Stimulated activated effector memory CD8-positive, alpha-beta T cell treated with anti-CD3 and anti-CD28 coated beads, Interleukin-12 subunit alpha, Interleukin-12 subunit beta, amount 100 ng/mL, for 72 hours (primary cell): Measurements from ENCODE around the gene LINC01488.

Source experiments
- ATAC-seq: fragments of 150-1000 bp; cut with Tn5 transposase; 2 replicates; pipeline ENCODE4 v1.10.0; 2021
- DNase-seq, 2 donors: peaks; one replicate each; pipeline ENCODE4 v3.0.0; 2021 to 2022; ENCODE audit warnings: low spot score in 2 of 2
- H3K27ac Mint-ChIP-seq: one replicate; pipeline ENCODE4 v1.8.0; 2022; ENCODE audit warnings: mild to moderate bottlenecking, mixed read lengths
- H3K36me3 Mint-ChIP-seq: one replicate; pipeline ENCODE4 v1.8.0; 2022; ENCODE audit warnings: mild to moderate bottlenecking, mixed read lengths
- H3K4me1 Mint-ChIP-seq: one replicate; pipeline ENCODE4 v1.8.0; 2022; ENCODE audit warnings: mixed read lengths
- H3K4me3 Mint-ChIP-seq: one replicate; pipeline ENCODE4 v1.8.0; 2022; ENCODE audit warnings: mild to moderate bottlenecking, mixed read lengths
- H3K9me3 Mint-ChIP-seq: one replicate; pipeline ENCODE4 v1.8.0; 2022; ENCODE audit warnings: mixed read lengths

The LINC01488 gene

DNA sequence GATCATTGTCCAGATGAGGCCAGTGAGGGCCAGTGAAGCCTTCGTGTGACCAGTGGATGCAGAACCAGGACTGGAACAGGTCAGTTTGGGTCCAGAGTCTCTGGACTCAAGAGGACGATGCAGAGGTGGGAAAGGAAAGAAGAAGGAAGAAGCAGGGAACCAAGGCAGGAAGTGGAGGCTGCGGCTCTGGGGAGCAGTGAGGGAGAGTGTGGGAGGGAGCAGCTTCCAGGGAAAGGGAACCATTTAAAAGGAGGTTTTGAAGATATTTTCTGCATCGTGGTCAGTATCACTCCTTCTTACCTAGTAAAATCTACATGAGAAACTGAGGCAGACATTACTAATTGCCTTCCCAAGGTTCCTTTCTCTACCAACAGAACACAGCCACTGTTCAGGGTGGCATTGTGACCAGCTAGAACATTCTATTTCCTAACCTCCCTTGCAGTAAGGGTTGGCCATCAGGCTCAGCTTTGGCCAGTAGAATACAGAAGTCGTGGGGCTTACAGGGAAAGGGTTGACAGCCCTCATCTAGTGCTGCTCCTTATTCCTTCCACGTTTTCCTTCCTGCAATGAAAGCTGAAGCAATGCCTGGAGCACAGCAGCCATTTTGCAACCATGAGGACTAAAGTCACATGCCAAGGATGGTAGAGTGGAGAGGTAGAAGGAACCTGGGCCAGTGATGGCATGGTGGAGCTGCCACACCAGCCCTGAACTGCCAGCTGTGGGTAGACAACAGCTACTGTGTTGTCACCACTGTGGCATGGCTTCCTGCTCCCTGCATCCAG lies 29.1 kb upstream of the LINC01488 start:
- DNase-seq: no peak
- H3K36me3 Mint-ChIP-seq: no peaks in the 10 kb centered on the region
- H3K4me3 Mint-ChIP-seq: no peak overlapping the region
- no peaks in the 10 kb centered on the region for H3K4me1 Mint-ChIP-seq
- ATAC-seq: no peak
- H3K27ac Mint-ChIP-seq: no peak overlapping the region
- H3K9me3 Mint-ChIP-seq: peaks cover 6% of the 10 kb centered on the region

DNA sequence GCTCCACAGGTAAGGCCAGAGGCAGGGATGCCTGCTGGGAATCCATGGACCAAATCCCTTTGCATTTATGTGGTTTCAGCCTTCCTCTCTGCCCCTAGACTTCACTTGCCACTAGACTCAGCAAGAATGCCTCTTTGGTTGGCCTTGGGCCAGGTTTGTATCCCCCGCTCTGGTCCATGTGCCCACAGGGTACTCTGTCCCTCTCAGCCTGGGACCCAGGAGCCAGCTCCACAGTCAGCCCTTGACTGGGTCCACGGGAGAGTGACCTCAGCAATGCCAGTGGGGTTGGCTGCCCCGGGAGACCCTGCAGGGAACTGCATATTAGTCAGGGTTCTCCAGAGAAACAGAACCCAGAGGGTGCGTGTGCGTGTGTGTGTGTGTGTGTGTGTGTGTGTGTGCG lies 28.3 kb upstream of the LINC01488 start:
- Mint-ChIP-seq H3K4me3 (no peak overlapping the region), H3K36me3 (no peaks in the 10 kb centered on the region), H3K4me1 (no peaks in the 10 kb centered on the region), H3K9me3 (peaks cover 12% of the 10 kb centered on the region), H3K27ac (no peak overlapping the region)
- no peak for DNase-seq
- ATAC-seq: no peak

GRCh38 chr11:69454018-69454417 lies 27.4 kb upstream of the LINC01488 start:
- no peak for ATAC-seq
- no peak for DNase-seq
- Mint-ChIP-seq H3K27ac (no peak overlapping the region), H3K4me1 (no peaks in the 10 kb centered on the region), H3K4me3 (no peak overlapping the region), H3K9me3 (peaks cover 13% of the 10 kb centered on the region), H3K36me3 (no peaks in the 10 kb centered on the region)

DNA sequence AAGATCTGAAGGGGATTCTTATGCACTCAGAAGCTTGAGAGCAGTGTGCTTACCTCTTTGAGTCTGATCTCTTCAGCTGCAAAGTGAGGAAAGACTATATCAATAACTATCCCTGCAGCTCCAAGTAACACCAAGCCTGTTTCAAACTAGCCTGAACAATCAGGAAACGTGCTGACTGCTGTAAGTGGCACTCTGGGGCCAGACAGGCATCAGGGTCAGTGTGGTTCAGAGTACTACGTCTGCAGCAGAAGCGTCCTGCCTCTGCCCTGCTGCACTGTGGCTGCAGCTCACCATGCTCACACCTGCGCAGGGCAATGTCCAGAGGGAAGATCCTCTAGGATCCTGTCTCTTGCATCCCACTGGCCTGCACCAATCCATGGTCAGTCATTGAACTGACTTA lies 25.5 kb upstream of the LINC01488 start:
- H3K4me3 Mint-ChIP-seq: no peak overlapping the region
- peaks cover 15% of the 10 kb centered on the region for H3K9me3 Mint-ChIP-seq
- DNase-seq (no peak), ATAC-seq (no peak)
- H3K4me1 Mint-ChIP-seq: no peaks in the 10 kb centered on the region
- no peaks in the 10 kb centered on the region for H3K36me3 Mint-ChIP-seq
- H3K27ac Mint-ChIP-seq: no peak overlapping the region

DNA sequence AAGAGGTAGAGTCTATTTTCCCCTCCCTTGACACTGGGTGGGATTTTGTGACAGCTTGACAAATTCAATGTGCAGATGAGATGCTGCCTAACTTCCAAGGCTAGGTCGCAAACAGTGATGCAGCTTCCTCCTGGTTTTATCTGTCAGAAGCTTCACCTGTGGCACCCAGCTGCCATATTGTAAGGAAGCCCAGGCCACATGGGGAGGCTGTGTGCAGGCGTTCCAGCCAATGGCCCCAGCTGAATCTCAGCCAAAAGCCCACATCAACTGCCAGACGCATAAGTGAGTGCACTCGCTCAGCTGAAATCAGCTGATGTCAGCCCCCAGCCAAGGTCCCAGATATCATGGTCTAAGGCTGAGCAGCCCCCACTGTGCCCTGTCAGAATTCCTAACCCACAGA lies 24.8 kb upstream of the LINC01488 start:
- ATAC-seq (no peak), DNase-seq (no peak)
- Mint-ChIP-seq H3K4me3 (no peak overlapping the region), H3K36me3 (no peaks in the 10 kb centered on the region), H3K9me3 (peaks cover 18% of the 10 kb centered on the region), H3K4me1 (no peaks in the 10 kb centered on the region), H3K27ac (no peak overlapping the region)

GRCh38 chr11:69459848-69460539 lies 21.5 kb upstream of the LINC01488 start:
- Mint-ChIP-seq H3K9me3 (peaks cover 18% of the 10 kb centered on the region), H3K36me3 (no peaks in the 10 kb centered on the region), H3K4me3 (no peak overlapping the region), H3K4me1 (no peaks in the 10 kb centered on the region), H3K27ac (no peak overlapping the region)
- DNase-seq (no peak), ATAC-seq (no peak)

- no peaks in the 10 kb centered on the region for H3K4me1 Mint-ChIP-seq
- no peak overlapping the region for H3K27ac Mint-ChIP-seq
- H3K9me3 Mint-ChIP-seq: peaks cover 18% of the 10 kb centered on the region
- DNase-seq (no peak), ATAC-seq (no peak)
- H3K4me3 Mint-ChIP-seq: no peak overlapping the region
- H3K36me3 Mint-ChIP-seq: no peaks in the 10 kb centered on the region
Observed at GRCh38 chr11:69460540-69461257, 20.8 kb upstream of the LINC01488 start.

GRCh38 chr11:69461272-69461962 lies 20.0 kb upstream of the LINC01488 start:
- Mint-ChIP-seq H3K4me1 (no peaks in the 10 kb centered on the region), H3K36me3 (no peaks in the 10 kb centered on the region), H3K4me3 (no peak overlapping the region), H3K9me3 (peaks cover 18% of the 10 kb centered on the region), H3K27ac (no peak overlapping the region)
- no peak for ATAC-seq
- DNase-seq: no peak

DNA sequence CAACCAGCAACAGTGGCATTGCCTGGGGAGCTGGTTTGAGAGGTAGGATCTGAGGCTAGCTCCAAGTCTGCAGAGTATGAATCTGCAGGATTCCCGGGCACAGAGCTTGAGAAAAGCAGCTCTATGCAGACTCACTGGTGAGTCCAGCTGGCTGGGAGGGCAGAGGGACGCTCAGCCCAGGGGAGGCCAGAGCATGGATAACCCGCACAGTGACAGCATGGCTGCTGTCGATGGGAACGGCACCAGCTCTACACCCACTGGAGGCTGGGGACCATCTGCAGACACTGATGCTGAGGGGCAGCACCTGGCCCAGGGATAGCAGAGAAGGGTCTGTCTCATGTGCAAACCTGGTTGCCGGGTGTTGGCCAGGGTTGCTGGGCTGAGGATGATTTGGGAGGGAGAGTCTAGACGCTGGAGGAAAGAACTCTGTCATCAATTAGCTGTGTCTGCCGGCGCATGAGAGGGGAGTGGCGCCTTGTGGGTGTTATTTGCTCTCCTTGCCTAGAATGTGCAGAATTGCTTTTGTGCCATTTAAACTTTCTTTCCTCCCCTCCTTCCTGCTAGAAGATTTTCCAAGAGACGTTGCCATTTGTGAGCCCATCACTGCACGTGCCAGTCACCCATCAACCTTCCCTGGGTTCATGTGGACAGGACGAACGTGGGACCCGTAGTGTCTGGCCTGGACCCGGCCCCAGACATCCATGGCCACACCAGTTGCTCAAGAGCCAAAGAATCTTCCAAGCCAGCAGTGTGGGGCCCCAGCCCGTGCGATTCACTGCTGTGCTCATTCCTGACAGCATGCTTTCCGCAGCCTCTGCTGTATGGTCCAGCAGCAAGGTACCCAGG lies 19.1 kb upstream of the LINC01488 start:
- DNase-seq (no peak), ATAC-seq (no peak)
- Mint-ChIP-seq H3K4me1 (no peaks in the 10 kb centered on the region), H3K9me3 (peaks cover 12% of the 10 kb centered on the region), H3K27ac (no peak overlapping the region), H3K4me3 (no peak overlapping the region), H3K36me3 (no peaks in the 10 kb centered on the region)

DNA sequence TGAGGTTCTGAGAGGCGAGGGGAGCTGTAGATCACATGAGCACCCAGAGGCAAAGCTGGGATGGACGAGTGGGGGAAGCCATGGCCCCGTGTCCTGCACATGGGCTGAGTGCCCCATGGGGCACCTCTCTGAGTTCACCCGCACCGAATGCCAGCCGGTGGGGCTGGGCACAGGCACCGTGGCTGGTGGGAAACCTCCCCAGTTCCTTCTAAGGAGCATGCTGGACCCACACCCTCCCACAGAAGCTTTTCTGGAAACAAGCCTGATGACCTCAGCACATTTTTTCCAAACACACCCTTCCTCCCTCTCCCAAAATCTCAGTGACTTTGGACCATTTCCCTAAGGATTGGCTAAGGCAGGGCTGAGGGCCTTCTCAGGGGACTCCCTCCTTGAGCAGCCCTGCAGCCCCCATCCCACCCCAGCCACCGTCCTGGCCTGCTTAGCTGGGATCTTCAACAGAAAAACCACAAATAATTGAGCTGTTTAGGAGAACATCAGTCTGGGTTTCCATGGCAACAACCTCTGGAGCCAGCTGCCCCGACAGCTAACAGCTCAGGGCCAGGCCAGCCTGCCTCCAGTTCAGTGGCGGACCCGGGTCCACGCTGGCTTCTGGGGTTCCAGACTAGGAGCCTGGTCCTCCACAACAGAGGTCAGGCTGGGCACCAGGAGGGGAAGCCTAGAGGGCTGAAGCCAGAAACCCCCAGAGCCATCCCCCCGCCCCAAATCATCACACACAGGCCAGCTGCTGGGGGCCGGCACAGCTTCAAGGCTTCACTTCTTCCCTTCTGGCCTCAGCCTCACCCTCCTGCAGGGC lies 18.1 kb upstream of the LINC01488 start:
- H3K4me1 Mint-ChIP-seq: no peaks in the 10 kb centered on the region
- no peaks in the 10 kb centered on the region for H3K36me3 Mint-ChIP-seq
- no peak overlapping the region for H3K27ac Mint-ChIP-seq
- peaks cover 6% of the 10 kb centered on the region for H3K9me3 Mint-ChIP-seq
- ATAC-seq (no peak), DNase-seq (no peak)
- no peak overlapping the region for H3K4me3 Mint-ChIP-seq

GRCh38 chr11:69463995-69464960 lies 17.2 kb upstream of the LINC01488 start:
- Mint-ChIP-seq H3K4me1 (no peaks in the 10 kb centered on the region), H3K36me3 (no peaks in the 10 kb centered on the region), H3K27ac (no peak overlapping the region), H3K9me3 (peaks cover 4% of the 10 kb centered on the region), H3K4me3 (no peak overlapping the region)
- no peak for ATAC-seq
- no peak for DNase-seq

- Mint-ChIP-seq H3K36me3 (no peaks in the 10 kb centered on the region), H3K27ac (no peak overlapping the region), H3K4me3 (no peak overlapping the region), H3K9me3 (peaks cover 4% of the 10 kb centered on the region), H3K4me1 (no peaks in the 10 kb centered on the region)
- DNase-seq (no peak), ATAC-seq (no peak)
Observed at GRCh38 chr11:69465236-69466000, 16.0 kb upstream of the LINC01488 start.
